GM23248 (cell line): ENCODE measurements around the gene KCNIP1. TPM values are rescaled to one million over a fixed set of nuclear protein-coding genes. Genes with fewer than 3 reads are reported as not detected.

Source experiments
- DNase-seq: peaks from one replicate; pipeline ENCODE4 v3.0.0-alpha.2; 2015
- H2AFZ ChIP-seq: fragments of 200-600 bp; sonication (generic); 2 replicates; pipeline ENCODE4 v1.6.1; 2016; ENCODE audit warnings: antibody characterized with exemption
- H3F3A ChIP-seq: fragments of 200-600 bp; sonication (generic); 2 replicates; pipeline ENCODE4 v1.6.1; 2016; ENCODE audit warnings: mild to moderate bottlenecking, antibody characterized with exemption, mixed run types; ENCODE audit not compliant: insufficient read depth
- H3K27ac ChIP-seq: fragments of 200-600 bp; sonication (generic); 2 replicates; pipeline ENCODE4 v1.5.1; 2016; ENCODE audit warnings: mild to moderate bottlenecking
- H3K27me3 ChIP-seq: fragments of 200-600 bp; sonication (generic); replicated peaks from 2 replicates; pipeline ENCODE4 v1.6.1; 2016; ENCODE audit warnings: mild to moderate bottlenecking; ENCODE audit not compliant: insufficient read depth
- H3K36me3 ChIP-seq: fragments of 200-600 bp; sonication (generic); 2 replicates; pipeline ENCODE4 v1.6.1; 2016; ENCODE audit warnings: low read depth, mild to moderate bottlenecking
- H3K4me1 ChIP-seq: fragments of 200-600 bp; sonication (generic); 2 replicates; pipeline ENCODE4 v1.6.1; 2016; ENCODE audit warnings: mild to moderate bottlenecking; ENCODE audit not compliant: insufficient read depth
- H3K4me2 ChIP-seq: fragments of 200-600 bp; sonication (generic); one replicate; pipeline ENCODE4 v1.6.1; 2016; ENCODE audit warnings: mild to moderate bottlenecking; ENCODE audit not compliant: unreplicated experiment
- H3K4me3 ChIP-seq: fragments of 200-600 bp; sonication (generic); 2 replicates; pipeline ENCODE4 v1.5.1; 2016; ENCODE audit warnings: mild to moderate bottlenecking
- H3K79me2 ChIP-seq: fragments of 200-600 bp; sonication (generic); 2 replicates; pipeline ENCODE4 v1.6.1; 2016; ENCODE audit warnings: mild to moderate bottlenecking; ENCODE audit not compliant: insufficient read depth
- H3K9ac ChIP-seq: fragments of 200-600 bp; sonication (generic); 2 replicates; pipeline ENCODE4 v1.6.1; 2016; ENCODE audit warnings: mild to moderate bottlenecking
- H3K9me2 ChIP-seq: fragments of 200-600 bp; sonication (generic); 2 replicates; pipeline ENCODE4 v1.6.1; 2016; ENCODE audit warnings: mixed run types, mild to moderate bottlenecking, moderate library complexity; ENCODE audit not compliant: insufficient read depth
- H3K9me3 ChIP-seq: fragments of 200-600 bp; sonication (generic); one replicate; pipeline ENCODE4 v1.6.1; 2017; ENCODE audit warnings: low read depth
- H4K20me1 ChIP-seq: fragments of 200-600 bp; sonication (generic); 2 replicates; pipeline ENCODE4 v1.6.0; 2016; ENCODE audit not compliant: insufficient read depth
- EZH2 ChIP-seq: fragments of 200-600 bp; sonication (generic); IDR thresholded peaks from 2 replicates; pipeline ENCODE4 v1.6.1; 2018; ENCODE audit warnings: antibody characterized with exemption, mild to moderate bottlenecking; ENCODE audit not compliant: insufficient read depth, poor library complexity, severe bottlenecking
- EZH2phosphoT487 ChIP-seq: fragments of 200-600 bp; sonication (generic); IDR thresholded peaks from 2 replicates; pipeline ENCODE4 v1.6.1; 2018; ENCODE audit warnings: antibody characterized with exemption, moderate library complexity, mild to moderate bottlenecking, low read depth; ENCODE audit not compliant: insufficient read depth
- WGBS, 2 experiments: methylation state at CpG; one replicate each; pipeline ENCODE4 v1.1.6; 2015 to 2017; ENCODE audit warnings: low lambda C conversion rate in 2 of 2, low coverage in 1 of 2; ENCODE audit errors: missing lambda C conversion rate in 2 of 2; 5-methylcytosine and 5-hydroxymethylcytosine counted together
- in situ Hi-C: fragments of 300-500 bp; cut with MboI; formaldehyde crosslinking; loops from 2 replicates; pipeline ENCODE4 v1.15.0; 2020
- polyA plus RNA-seq: library from polyadenylated mRNA; unstranded; fragments of >200 nt; fragmentation: Nextera tagmentation; extraction: Ambion mirVana; gene quantifications from 2 replicates; pipeline ENCODE4 v1.2.1, GENCODE V29; 2016
- total RNA-seq: library from RNA; depleted of rRNA; stranded (reverse); fragments of >200 nt; shearing (Covaris generic); gene quantifications from 2 replicates; pipeline ENCODE4 v1.2.3, GENCODE V29; 2014

KCNIP1 gene
- total and polyA plus RNA-seq, 2 experiments from 2014 or later: not detected

GRCh38 chr5:170483701-170484458 is 19.9 kb upstream of the KCNIP1 start:
- no peaks in the 10 kb centered on the region for H3K79me2 ChIP-seq
- in situ Hi-C loops: no loop called here
- DNase-seq: peak; percentile 26

GRCh38 chr5:170484459-170484831 is 19.4 kb upstream of the KCNIP1 start:
- Histone ChIP-seq H3K36me3 (no peaks in the 10 kb centered on the region), H2AFZ (no peak overlapping the region), H3K4me2 (no peak overlapping the region), H3K79me2 (no peaks in the 10 kb centered on the region), H3K27ac (no peak overlapping the region), H3K9me3 (no peaks in the 10 kb centered on the region), H3K4me1 (0 out of 2 replicates have a peak, but pooled peaks cover 4% of the 10 kb centered on the region), H3K27me3 (no peaks in the 10 kb centered on the region), H3K9ac (no peak overlapping the region), H3K9me2 (no peaks in the 10 kb centered on the region), H3F3A (no peaks in the 10 kb centered on the region), H4K20me1 (no peaks in the 10 kb centered on the region), H3K4me3 (no peak overlapping the region)
- in situ Hi-C loops: no loop called here
- TF ChIP-seq EZH2: no peak
- no peak for TF ChIP-seq EZH2phosphoT487
- DNase-seq: no peak
- 70 to 86% methylated on average over 6 of the region's 6 CpGs for WGBS, 2 experiments

More at GRCh38 chr5:170483701-170484458, 19.9 kb upstream of the KCNIP1 start:
- Histone ChIP-seq H3K9ac (no peak overlapping the region), H3K4me1 (0 out of 2 replicates have a peak, but pooled peaks cover 6% of the 10 kb centered on the region), H3K4me2 (no peak overlapping the region), H2AFZ (no peak overlapping the region), H3K9me2 (no peaks in the 10 kb centered on the region), H3K36me3 (no peaks in the 10 kb centered on the region), H3K27ac (no peak overlapping the region), H3F3A (no peaks in the 10 kb centered on the region), H4K20me1 (no peaks in the 10 kb centered on the region), H3K4me3 (no peak overlapping the region), H3K27me3 (no peaks in the 10 kb centered on the region), H3K9me3 (no peaks in the 10 kb centered on the region)
- TF ChIP-seq EZH2 (no peak), EZH2phosphoT487 (no peak)
- WGBS, 2 experiments: 81 to 82% methylated on average over 19 of the region's 19 CpGs

- in situ Hi-C loops: no loop called here
- no peaks in the 10 kb centered on the region for H3K36me3 ChIP-seq
- H3K9me2 ChIP-seq: no peaks in the 10 kb centered on the region
- no peak overlapping the region for H2AFZ ChIP-seq
- H3K4me1 ChIP-seq: no peaks in the 10 kb centered on the region
- WGBS, 2 experiments: 93 to 94% methylated on average over 11 to 12 of the region's 12 CpGs
- H3K9ac ChIP-seq: no peak overlapping the region
- H3K79me2 ChIP-seq: no peaks in the 10 kb centered on the region
- H3K4me2 ChIP-seq: no peak overlapping the region
- H3K4me3 ChIP-seq: no peak overlapping the region
- H3K27me3 ChIP-seq: no peaks in the 10 kb centered on the region
- no peak for TF ChIP-seq EZH2phosphoT487
- no peak for TF ChIP-seq EZH2
- H4K20me1 ChIP-seq: no peaks in the 10 kb centered on the region
- peak; percentile 10 for DNase-seq
- H3K9me3 ChIP-seq: no peaks in the 10 kb centered on the region
- H3F3A ChIP-seq: no peaks in the 10 kb centered on the region
- no peak overlapping the region for H3K27ac ChIP-seq
Measured at GRCh38 chr5:170484847-170485615, 18.8 kb upstream of the KCNIP1 start.

GRCh38 chr5:170485616-170485911 is 18.3 kb upstream of the KCNIP1 start:
- no peak overlapping the region for H3K4me2 ChIP-seq
- H3K27ac ChIP-seq: no peak overlapping the region
- no peaks in the 10 kb centered on the region for H4K20me1 ChIP-seq
- no peaks in the 10 kb centered on the region for H3K79me2 ChIP-seq
- H3F3A ChIP-seq: no peaks in the 10 kb centered on the region
- no peak overlapping the region for H2AFZ ChIP-seq
- no peaks in the 10 kb centered on the region for H3K9me3 ChIP-seq
- H3K9me2 ChIP-seq: no peaks in the 10 kb centered on the region
- in situ Hi-C loops: no loop called here
- H3K27me3 ChIP-seq: no peaks in the 10 kb centered on the region
- no peaks in the 10 kb centered on the region for H3K36me3 ChIP-seq
- no peaks in the 10 kb centered on the region for H3K4me1 ChIP-seq
- TF ChIP-seq EZH2 (no peak), EZH2phosphoT487 (no peak)
- H3K4me3 ChIP-seq: no peak overlapping the region
- DNase-seq: no peak
- no peak overlapping the region for H3K9ac ChIP-seq
